ENCODE results near the gene SLC38A6. TPM values are rescaled to one million over a fixed set of nuclear protein-coding genes. Genes with fewer than 3 reads are reported as not detected.

SLC38A6 gene
- total and polyA plus RNA-seq, 10 of the 15 experiments (the other 5 are each of a cell fraction or from before 2014, with no cell fraction given), result 2.0 to 7.0 (median 3.7) TPM

DNA sequence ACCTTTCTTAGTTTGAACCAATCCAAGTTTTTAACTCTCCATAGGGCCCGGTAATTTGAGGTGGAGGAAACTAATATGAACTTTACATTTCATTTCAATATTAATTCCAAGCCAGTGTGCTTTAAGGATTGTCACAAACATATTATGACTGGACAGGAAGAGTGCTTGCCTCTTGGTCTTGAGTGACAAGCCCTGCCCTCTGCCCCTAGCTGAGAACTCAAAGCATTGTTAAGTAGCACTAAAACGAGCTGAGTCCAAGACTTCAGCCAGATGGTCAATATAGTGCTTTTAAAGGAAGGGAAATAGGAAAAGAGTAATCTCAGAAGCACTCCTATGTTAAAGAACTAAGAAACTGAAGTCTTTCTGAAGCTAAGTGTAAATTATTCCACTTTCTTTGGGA, 17.3 kb upstream of the SLC38A6 start:
- Histone ChIP-seq H2AFZ (ENCODE audit: control insufficient read depth, low read depth, low read length) (no peak overlapping the region), H3K4me1 (ENCODE audit: control insufficient read depth, insufficient read depth, low read length) (no peaks in the 10 kb centered on the region), H3K36me3 (ENCODE audit: control insufficient read depth in 2 of 2, insufficient read depth in 2 of 2, low read length in 1 of 2) (no peaks in the 10 kb centered on the region), H4K20me1 (ENCODE audit: control insufficient read depth, insufficient read depth) (no peaks in the 10 kb centered on the region), H3K27ac (ENCODE audit: control insufficient read depth, insufficient read depth) (no peak overlapping the region), H3K4me3 (no peak overlapping the region), H3K27me3 (replicated peaks in 1 of 2; ENCODE audit: control insufficient read depth in 2 of 2, insufficient read depth in 2 of 2, low read length in 1 of 2) (no peaks in the 10 kb centered on the region), H3K4me2 (ENCODE audit: control insufficient read depth, insufficient read depth) (no peak overlapping the region), H3K79me2 (ENCODE audit: control insufficient read depth, insufficient read depth, low read length) (no peaks in the 10 kb centered on the region), H3K9ac (ENCODE audit: control insufficient read depth, insufficient read depth, low read length) (no peak overlapping the region), H3K9me3 (replicated peaks; ENCODE audit: control insufficient read depth, insufficient read depth, low read length) (no peaks in the 10 kb centered on the region; the same call in 2 of the 3 replicates)
- intact Hi-C loops (cut with micrococcal nuclease; ENCODE audit: unreplicated experiment) (no loop called here), in situ Hi-C loops (cut with MboI) (no loop called here)
- DNase-seq (ENCODE audit: low read depth, low spot score) (no peak), ATAC-seq (no peak), FAIRE-seq (no peak)
- POLR2A ChIA-PET, result no interaction called here
- SMC1A ChIA-PET (ENCODE audit: uncharacterized antibody, unreplicated experiment), result interaction anchor here (0.6 kb wide), 1 partner anchor 111 kb away, joined by 3 read pairs; no protein-coding TSS in a partner anchor
- CTCF ChIA-PET, result no interaction called here
- 49% methylated on average over 2 of the region's 2 CpGs for WGBS (ENCODE audit: insufficient coverage, insufficient replicate concordance, low lambda C conversion rate, missing lambda C conversion rate)
- BruUV-seq (replicated peaks), result no TSS peak
- RAD21 ChIA-PET (ENCODE audit: unreplicated experiment), result no interaction called here
- no peak for TF ChIP-seq EGR1 (IDR thresholded peaks at IDR 0.05; ENCODE audit: borderline replicate concordance in 1 of 2, low read depth in 2 of 2, low read length in 2 of 2)

DNA sequence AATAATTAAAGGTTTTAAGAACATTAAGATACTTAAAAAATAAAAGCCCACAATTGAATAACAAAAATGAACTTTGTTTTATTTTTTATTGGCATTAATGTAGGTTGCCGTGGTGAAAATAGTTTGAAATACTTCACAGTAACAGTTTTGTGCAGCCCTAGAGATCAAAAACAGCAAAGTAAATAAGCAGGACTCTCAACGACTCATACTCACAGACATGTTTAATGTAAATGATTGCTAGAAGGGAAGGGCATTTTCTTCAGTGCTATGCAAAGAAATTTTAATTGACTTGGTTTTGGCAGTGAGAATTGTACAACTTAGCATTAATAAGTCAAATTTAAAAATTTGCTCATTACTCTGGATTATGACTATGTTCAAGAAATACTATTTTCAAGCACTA, 16.1 kb upstream of the SLC38A6 start:
- FAIRE-seq (no peak), DNase-seq (ENCODE audit: low read depth, low spot score) (no peak), ATAC-seq (no peak)
- no peak overlapping the region for H3K27ac ChIP-seq (ENCODE audit: control insufficient read depth, insufficient read depth)
- CTCF ChIA-PET, result no interaction called here
- SMC1A ChIA-PET (ENCODE audit: uncharacterized antibody, unreplicated experiment), result interaction anchor here (1.6 kb wide), 1 partner anchor 14 kb away, joined by 4 read pairs; no protein-coding TSS in a partner anchor
- intact Hi-C loops (cut with micrococcal nuclease; ENCODE audit: unreplicated experiment), result no loop called here
- in situ Hi-C loops (cut with MboI), result no loop called here
- no peaks in the 10 kb centered on the region for H4K20me1 ChIP-seq (ENCODE audit: control insufficient read depth, insufficient read depth)
- H3K9me3 ChIP-seq (replicated peaks; ENCODE audit: control insufficient read depth, insufficient read depth, low read length), result no peaks in the 10 kb centered on the region; the same call in 2 of the 3 replicates
- H2AFZ ChIP-seq (ENCODE audit: control insufficient read depth, low read depth, low read length), result no peak overlapping the region
- H3K4me3 ChIP-seq, result no peak overlapping the region
- no peaks in the 10 kb centered on the region for H3K4me1 ChIP-seq (ENCODE audit: control insufficient read depth, insufficient read depth, low read length)
- 48% methylated on average over 2 of the region's 2 CpGs for WGBS (ENCODE audit: insufficient coverage, insufficient replicate concordance, low lambda C conversion rate, missing lambda C conversion rate)
- POLR2A ChIA-PET, result no interaction called here
- H3K4me2 ChIP-seq (ENCODE audit: control insufficient read depth, insufficient read depth), result no peak overlapping the region
- H3K27me3 ChIP-seq (replicated peaks in 1 of 2; ENCODE audit: control insufficient read depth in 2 of 2, insufficient read depth in 2 of 2, low read length in 1 of 2), result no peaks in the 10 kb centered on the region
- no peaks in the 10 kb centered on the region for H3K36me3 ChIP-seq (ENCODE audit: control insufficient read depth in 2 of 2, insufficient read depth in 2 of 2, low read length in 1 of 2)
- H3K9ac ChIP-seq (ENCODE audit: control insufficient read depth, insufficient read depth, low read length), result no peak overlapping the region
- H3K79me2 ChIP-seq (ENCODE audit: control insufficient read depth, insufficient read depth, low read length), result no peaks in the 10 kb centered on the region
- no TSS peak for BruUV-seq (replicated peaks)
- TF ChIP-seq STAT1 (conservative IDR thresholded peaks at IDR 0.05) (no peak), NR2F1 (conservative IDR thresholded peaks at IDR 0.05) (no peak), NR2C1 (IDR thresholded peaks at IDR 0.05) (no peak), CHD2 (IDR thresholded peaks at IDR 0.05; ENCODE audit: borderline replicate concordance, low read depth, low read length) (no peak), NFIC (IDR thresholded peaks at IDR 0.05; ENCODE audit: low read depth, low read length) (no peak), BACH1 (IDR thresholded peaks at IDR 0.05; ENCODE audit: borderline replicate concordance) (no peak), TAF1 (IDR thresholded peaks at IDR 0.05; ENCODE audit: borderline replicate concordance, low read depth, low read length) (no peak)
- RAD21 ChIA-PET (ENCODE audit: unreplicated experiment), result no interaction called here
